ENCODE results near the gene NCOA7.
A peak's percentile ranks its signal among the peaks of the same experiment; 100 is the strongest.

GRCh38 chr6:125789576-125790357 lies 993 bp upstream of the NCOA7 start:
- TF ChIP-seq CTCF (IDR thresholded peaks at IDR 0.05; ENCODE audit: insufficient read depth, low read length) (no peak), POLR2AphosphoS5 (IDR thresholded peaks at IDR 0.05; ENCODE audit: low read depth) (0 out of 2 replicates have a peak, but pooled peaks have one; percentile 26), GABPA (IDR thresholded peaks at IDR 0.05; ENCODE audit: low read depth) (no peak), REST (IDR thresholded peaks at IDR 0.05; ENCODE audit: insufficient replicate concordance, low read depth) (no peak), SPI1 (IDR thresholded peaks at IDR 0.05; ENCODE audit: borderline replicate concordance, low read depth) (no peak)

All from HL-60 (cell line).